Adipocyte (in vitro differentiated cells): Measurements from ENCODE around the gene BABAM2.
A peak's percentile ranks its signal among the peaks of the same experiment; 100 is the strongest.

ENCODE experiments used
- DNase-seq: peaks from one replicate; pipeline ENCODE4 v3.0.0-alpha.2; 2015; ENCODE audit warnings: low read depth
- H3K27me3 ChIP-seq: replicated peaks from 2 replicates; pipeline ENCODE4 v1.7.0; 2013; ENCODE audit warnings: mild to moderate bottlenecking, low read length, moderate library complexity; ENCODE audit not compliant: control insufficient read depth, insufficient read depth
- H3K36me3 ChIP-seq: 2 replicates; pipeline ENCODE4 v1.7.0; 2013; ENCODE audit warnings: low read length, mild to moderate bottlenecking, moderate library complexity; ENCODE audit not compliant: control insufficient read depth, insufficient read depth, severe bottlenecking
- H3K4me1 ChIP-seq: 2 replicates; pipeline ENCODE4 v1.7.0; 2013; ENCODE audit warnings: mild to moderate bottlenecking, low read length, moderate library complexity; ENCODE audit not compliant: control insufficient read depth, insufficient read depth
- H3K4me3 ChIP-seq: 2 replicates; pipeline ENCODE4 v1.7.0; 2013; ENCODE audit warnings: mild to moderate bottlenecking, low read length, moderate library complexity
- H3K9ac ChIP-seq: 2 replicates; pipeline ENCODE4 v1.7.0; 2013; ENCODE audit warnings: mild to moderate bottlenecking, low read length, moderate library complexity
- H3K9me3 ChIP-seq: 2 replicates; pipeline ENCODE4 v1.7.0; 2013; ENCODE audit warnings: mild to moderate bottlenecking, low read length, moderate library complexity; ENCODE audit not compliant: control insufficient read depth

The BABAM2 gene

DNA sequence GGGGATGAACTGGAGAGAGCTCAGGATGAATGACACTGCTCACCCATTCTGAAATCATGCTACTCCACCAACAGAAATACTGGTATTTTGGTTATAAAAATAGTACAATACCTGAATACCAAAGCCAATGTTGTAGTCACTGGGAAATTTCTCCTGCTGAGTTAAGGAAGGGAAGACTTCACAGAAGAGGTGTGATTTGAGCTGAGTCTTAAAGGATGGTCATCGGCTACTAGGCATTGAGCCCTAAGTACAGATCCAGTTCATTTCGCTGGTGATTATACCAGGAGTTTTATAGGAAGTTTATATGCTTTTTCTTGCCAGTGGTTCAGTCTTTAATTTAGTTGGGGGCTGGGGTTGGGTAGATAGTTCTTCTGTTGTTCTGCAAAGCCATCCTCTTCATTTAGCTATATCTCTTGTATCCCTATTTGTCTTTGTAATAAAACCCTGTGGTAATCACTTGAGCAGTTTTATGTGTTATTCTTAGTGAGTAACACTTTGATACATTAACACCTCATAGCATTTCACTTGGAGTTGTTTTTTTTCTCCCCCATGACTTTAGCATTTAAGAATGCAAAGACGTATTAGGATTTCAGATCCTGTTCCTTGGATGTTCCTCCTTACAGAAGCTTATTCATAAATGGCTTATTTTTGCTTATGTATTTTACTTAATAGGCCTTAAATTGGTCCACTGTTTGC is 262.2 kb downstream of the BABAM2 start:
- Histone ChIP-seq H3K9me3 (peaks cover 9% of the 10 kb centered on the region), H3K4me1 (peaks cover 4% of the 10 kb centered on the region), H3K4me3 (no peak overlapping the region), H3K9ac (no peak overlapping the region), H3K36me3 (no peaks in the 10 kb centered on the region), H3K27me3 (no peaks in the 10 kb centered on the region)
- DNase-seq = no peak

DNA sequence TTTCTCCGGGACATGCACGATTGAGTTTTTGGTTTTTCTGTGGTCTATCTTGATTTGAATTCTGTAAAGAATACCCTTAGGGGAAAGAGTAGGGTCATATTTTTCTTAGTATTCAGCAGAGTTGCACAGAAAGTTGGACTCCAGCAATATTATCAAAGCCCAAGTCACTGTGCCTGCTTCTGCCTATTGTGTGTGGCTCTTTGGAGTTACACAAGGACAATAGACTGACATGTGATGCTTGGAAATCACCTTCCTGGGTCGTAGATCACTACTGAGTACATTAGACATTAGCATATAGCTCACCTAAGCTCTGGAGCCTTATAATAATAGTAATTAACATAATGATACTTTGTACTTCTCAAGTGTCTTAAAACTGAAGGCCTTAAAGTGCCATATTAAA is 263.3 kb downstream of the BABAM2 start:
- no peak overlapping the region for H3K4me3 ChIP-seq
- no peaks in the 10 kb centered on the region for H3K36me3 ChIP-seq
- no peak for DNase-seq
- H3K9ac ChIP-seq = no peak overlapping the region
- H3K9me3 ChIP-seq = peaks cover 9% of the 10 kb centered on the region
- H3K27me3 ChIP-seq = no peaks in the 10 kb centered on the region
- peaks cover 4% of the 10 kb centered on the region for H3K4me1 ChIP-seq

GRCh38 chr2:28155086-28155485 is 264.6 kb downstream of the BABAM2 start:
- H3K4me3 ChIP-seq = no peak overlapping the region
- H3K36me3 ChIP-seq = no peaks in the 10 kb centered on the region
- H3K9me3 ChIP-seq = peaks cover 9% of the 10 kb centered on the region
- DNase-seq = no peak
- H3K4me1 ChIP-seq = peaks cover 2% of the 10 kb centered on the region
- no peaks in the 10 kb centered on the region for H3K27me3 ChIP-seq
- no peak overlapping the region for H3K9ac ChIP-seq

DNA sequence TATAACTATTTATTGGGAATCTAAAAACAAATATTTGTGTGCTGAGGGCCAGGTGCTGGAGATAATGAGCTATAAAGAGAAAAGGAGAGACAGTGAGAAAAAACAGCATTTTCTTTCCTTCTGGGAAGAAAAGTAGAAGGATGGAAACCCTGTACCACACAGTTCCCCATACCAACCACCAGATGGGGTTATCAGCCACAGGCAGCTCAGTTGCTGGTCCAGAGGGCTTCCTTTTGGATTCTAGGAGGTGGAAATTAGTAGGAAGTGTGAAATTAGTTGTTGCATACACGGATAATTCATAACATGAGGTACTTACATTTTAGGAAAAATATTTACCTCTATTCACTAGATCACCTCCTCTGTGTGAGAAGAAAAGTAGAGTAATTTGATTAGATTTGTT is 265.1 kb downstream of the BABAM2 start:
- no peaks in the 10 kb centered on the region for H3K27me3 ChIP-seq
- no peaks in the 10 kb centered on the region for H3K36me3 ChIP-seq
- peaks cover 9% of the 10 kb centered on the region for H3K9me3 ChIP-seq
- H3K9ac ChIP-seq = no peak overlapping the region
- peak overlapping the region; percentile 34 for H3K4me3 ChIP-seq
- H3K4me1 ChIP-seq = peaks cover 5% of the 10 kb centered on the region
- DNase-seq = no peak

- H3K9ac ChIP-seq = no peak overlapping the region
- H3K9me3 ChIP-seq = peaks cover 9% of the 10 kb centered on the region
- no peak overlapping the region for H3K4me3 ChIP-seq
- no peaks in the 10 kb centered on the region for H3K27me3 ChIP-seq
- peaks cover 35% of the 10 kb centered on the region for H3K4me1 ChIP-seq
- no peaks in the 10 kb centered on the region for H3K36me3 ChIP-seq
- DNase-seq = no peak
These were observed 268.3 kb downstream of the BABAM2 start for GRCh38 chr2:28158791-28159190.

- no peaks in the 10 kb centered on the region for H3K36me3 ChIP-seq
- peak; percentile 73 for DNase-seq
- peak overlapping the region; percentile 46 for H3K9ac ChIP-seq
- no peaks in the 10 kb centered on the region for H3K27me3 ChIP-seq
- peak overlapping the region; percentile 39 for H3K4me3 ChIP-seq
- peaks cover 51% of the 10 kb centered on the region for H3K4me1 ChIP-seq
- peaks cover 2% of the 10 kb centered on the region for H3K9me3 ChIP-seq
These were observed 270.5 kb downstream of the BABAM2 start for GRCh38 chr2:28160986-28161425.

DNA sequence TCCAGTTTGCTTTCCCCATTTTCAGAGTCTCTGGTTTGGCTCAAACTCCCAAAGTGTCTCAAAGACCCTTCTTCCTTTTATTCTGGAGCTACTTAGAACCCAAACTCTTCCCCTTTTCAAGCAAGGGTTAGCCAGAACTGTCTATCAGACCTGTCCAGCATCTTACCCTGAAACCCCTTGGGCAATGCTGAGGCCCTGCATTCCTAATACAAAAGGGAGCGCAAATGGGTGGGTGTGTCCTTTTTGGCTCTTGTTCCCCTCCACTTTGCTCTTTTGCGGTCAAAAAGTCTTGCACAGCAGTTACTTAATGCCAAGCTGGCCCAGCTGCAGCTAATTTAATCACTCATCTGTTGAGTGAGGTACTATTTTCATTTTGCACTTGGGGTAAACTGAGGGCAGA is 270.9 kb downstream of the BABAM2 start:
- H3K36me3 ChIP-seq = no peaks in the 10 kb centered on the region
- H3K9me3 ChIP-seq = no peaks in the 10 kb centered on the region
- no peaks in the 10 kb centered on the region for H3K27me3 ChIP-seq
- DNase-seq = peak; percentile 69
- peak overlapping the region; percentile 46 for H3K9ac ChIP-seq
- peaks cover 51% of the 10 kb centered on the region for H3K4me1 ChIP-seq
- peak overlapping the region; percentile 39 for H3K4me3 ChIP-seq

DNA sequence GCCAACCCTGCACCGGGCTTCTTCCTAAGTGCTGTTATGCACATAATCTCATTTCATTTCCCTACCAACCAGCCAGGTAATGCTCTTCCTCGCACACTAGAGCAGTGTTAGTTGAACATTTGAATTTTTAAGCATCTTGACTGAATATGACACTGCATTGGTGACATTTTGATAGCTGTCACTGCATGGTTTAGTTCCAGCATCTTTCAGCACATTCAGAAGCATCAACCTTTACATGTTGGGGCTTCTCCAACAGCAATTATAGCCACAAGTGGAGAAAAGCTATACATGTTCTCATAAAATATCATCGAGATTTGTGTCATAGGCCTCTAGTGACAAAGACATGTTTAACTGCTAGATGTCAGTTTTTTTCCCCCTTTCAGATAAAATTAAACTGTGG is 272.0 kb downstream of the BABAM2 start:
- Histone ChIP-seq H3K9me3 (no peaks in the 10 kb centered on the region), H3K9ac (no peak overlapping the region), H3K27me3 (no peaks in the 10 kb centered on the region), H3K4me3 (no peak overlapping the region), H3K36me3 (no peaks in the 10 kb centered on the region), H3K4me1 (peaks cover 51% of the 10 kb centered on the region)
- DNase-seq = no peak

- no peak overlapping the region for H3K4me3 ChIP-seq
- no peaks in the 10 kb centered on the region for H3K27me3 ChIP-seq
- no peaks in the 10 kb centered on the region for H3K36me3 ChIP-seq
- DNase-seq = no peak
- H3K9ac ChIP-seq = no peak overlapping the region
- H3K4me1 ChIP-seq = peaks cover 51% of the 10 kb centered on the region
- no peaks in the 10 kb centered on the region for H3K9me3 ChIP-seq
These were observed 272.5 kb downstream of the BABAM2 start for GRCh38 chr2:28163028-28163427.

- Histone ChIP-seq H3K27me3 (no peaks in the 10 kb centered on the region), H3K9me3 (no peaks in the 10 kb centered on the region), H3K36me3 (no peaks in the 10 kb centered on the region), H3K9ac (peak overlapping the region; percentile 67), H3K4me1 (peaks cover 51% of the 10 kb centered on the region), H3K4me3 (no peak overlapping the region)
- DNase-seq = peak; percentile 47
These were observed 273.2 kb downstream of the BABAM2 start for GRCh38 chr2:28163627-28164279.

DNA sequence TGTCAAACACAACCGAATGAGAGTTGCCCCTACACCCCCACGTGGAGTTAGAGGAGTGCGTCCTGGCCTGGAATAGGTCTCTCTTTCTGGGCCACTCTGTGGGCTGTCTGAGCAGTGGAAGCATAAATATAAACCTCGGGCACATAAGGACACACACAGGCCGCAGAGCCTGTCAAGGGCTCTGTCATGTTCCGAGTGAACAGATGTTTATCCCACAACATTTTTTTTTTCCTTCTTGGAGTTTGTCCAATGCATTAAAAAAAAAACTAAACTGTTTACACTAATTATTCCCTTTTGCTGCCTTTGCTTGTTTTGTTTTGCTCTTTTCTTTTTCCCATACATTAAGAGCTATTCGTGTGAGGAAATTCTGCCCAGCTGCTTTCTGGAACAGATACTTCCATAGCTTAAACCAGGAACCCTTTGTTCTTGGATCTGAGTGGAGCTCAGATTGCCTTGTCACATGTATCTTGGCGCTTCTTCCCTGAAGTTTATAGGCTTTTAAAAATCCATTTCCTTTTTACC is 273.8 kb downstream of the BABAM2 start:
- H3K9me3 ChIP-seq = no peaks in the 10 kb centered on the region
- no peak overlapping the region for H3K4me3 ChIP-seq
- no peaks in the 10 kb centered on the region for H3K27me3 ChIP-seq
- H3K9ac ChIP-seq = peak overlapping the region; percentile 67
- peaks cover 51% of the 10 kb centered on the region for H3K4me1 ChIP-seq
- peak; percentile 51 for DNase-seq
- H3K36me3 ChIP-seq = no peaks in the 10 kb centered on the region
